ENCODE results near the gene ATP2A3.

ATP2A3 gene

DNA sequence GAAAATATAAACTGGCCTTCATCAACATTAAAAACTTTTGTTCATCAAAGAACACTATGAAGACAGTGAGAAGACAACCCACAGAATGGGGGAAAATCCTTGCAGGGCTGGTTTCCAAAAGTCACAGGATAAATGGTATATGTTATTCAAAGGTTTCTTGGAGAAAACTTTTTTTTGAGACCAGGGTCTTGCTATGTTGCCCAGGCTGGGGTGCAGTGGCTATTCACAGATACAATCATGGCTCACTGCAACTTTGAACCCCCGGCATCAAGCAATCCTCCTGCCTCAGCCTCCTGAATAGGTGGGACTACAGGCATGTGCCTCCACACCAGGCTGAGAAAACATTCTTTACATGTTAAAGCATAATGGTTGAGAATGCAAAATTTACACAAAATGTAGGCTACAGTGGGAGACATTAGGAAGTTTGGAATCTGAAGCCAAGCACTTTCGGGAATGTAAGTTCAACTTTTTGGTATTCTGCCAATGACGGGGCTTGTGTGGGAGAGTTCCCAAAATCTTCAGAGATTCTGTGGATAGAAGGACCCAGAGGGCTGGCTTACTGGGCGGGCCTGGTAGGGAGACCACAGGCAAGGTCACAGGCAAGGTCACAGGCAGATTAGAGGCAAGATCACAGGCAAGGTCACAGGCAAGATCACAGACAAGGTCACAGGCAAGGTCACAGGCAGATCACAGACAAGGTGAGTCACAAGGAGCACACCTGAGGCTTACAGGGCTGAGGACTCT lies 24.2 kb upstream of the ATP2A3 start:
- no peak overlapping the region for H3K4me2 ChIP-seq (ENCODE audit: low read depth, low read length, poor library complexity, severe bottlenecking)
- H3K36me3 ChIP-seq (ENCODE audit: insufficient read depth, low read length), result no peaks in the 10 kb centered on the region
- no peaks in the 10 kb centered on the region for H3K27me3 ChIP-seq (ENCODE audit: insufficient read depth, low read length, poor library complexity, severe bottlenecking)
- no peaks in the 10 kb centered on the region for H3K9me2 ChIP-seq (replicated peaks; ENCODE audit: low read depth, low read length)
- H3K9me3 ChIP-seq (ENCODE audit: insufficient read depth, low read depth, low read length), result no peaks in the 10 kb centered on the region
- H3K4me1 ChIP-seq (ENCODE audit: insufficient read depth, low read length, poor library complexity, severe bottlenecking), result peaks cover 7% of the 10 kb centered on the region
- H2AFZ ChIP-seq (ENCODE audit: low read length), result no peak overlapping the region
- no peaks in the 10 kb centered on the region for H3F3A ChIP-seq (ENCODE audit: low read depth)
- H3K4me3 ChIP-seq (ENCODE audit: low read length, poor library complexity, severe bottlenecking), result no peak overlapping the region
- H4K20me1 ChIP-seq (ENCODE audit: insufficient read depth, low read length, poor library complexity, severe bottlenecking), result no peaks in the 10 kb centered on the region
- H3K9ac ChIP-seq (ENCODE audit: low read depth, low read length, poor library complexity, severe bottlenecking), result no peak overlapping the region
- H3K79me2 ChIP-seq (ENCODE audit: insufficient read depth, low read length), result no peaks in the 10 kb centered on the region
- no peak for TF ChIP-seq EZH2phosphoT487 (IDR thresholded peaks at IDR 0.05; ENCODE audit: borderline replicate concordance)
- TF ChIP-seq, protein P1, sequence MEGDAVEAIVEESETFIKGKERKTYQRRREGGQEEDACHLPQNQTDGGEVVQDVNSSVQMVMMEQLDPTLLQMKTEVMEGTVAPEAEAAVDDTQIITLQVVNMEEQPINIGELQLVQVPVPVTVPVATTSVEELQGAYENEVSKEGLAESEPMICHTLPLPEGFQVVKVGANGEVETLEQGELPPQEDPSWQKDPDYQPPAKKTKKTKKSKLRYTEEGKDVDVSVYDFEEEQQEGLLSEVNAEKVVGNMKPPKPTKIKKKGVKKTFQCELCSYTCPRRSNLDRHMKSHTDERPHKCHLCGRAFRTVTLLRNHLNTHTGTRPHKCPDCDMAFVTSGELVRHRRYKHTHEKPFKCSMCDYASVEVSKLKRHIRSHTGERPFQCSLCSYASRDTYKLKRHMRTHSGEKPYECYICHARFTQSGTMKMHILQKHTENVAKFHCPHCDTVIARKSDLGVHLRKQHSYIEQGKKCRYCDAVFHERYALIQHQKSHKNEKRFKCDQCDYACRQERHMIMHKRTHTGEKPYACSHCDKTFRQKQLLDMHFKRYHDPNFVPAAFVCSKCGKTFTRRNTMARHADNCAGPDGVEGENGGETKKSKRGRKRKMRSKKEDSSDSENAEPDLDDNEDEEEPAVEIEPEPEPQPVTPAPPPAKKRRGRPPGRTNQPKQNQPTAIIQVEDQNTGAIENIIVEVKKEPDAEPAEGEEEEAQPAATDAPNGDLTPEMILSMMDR (conservative IDR thresholded peaks at IDR 0.05; ENCODE audit: low read length), result no peak

DNA sequence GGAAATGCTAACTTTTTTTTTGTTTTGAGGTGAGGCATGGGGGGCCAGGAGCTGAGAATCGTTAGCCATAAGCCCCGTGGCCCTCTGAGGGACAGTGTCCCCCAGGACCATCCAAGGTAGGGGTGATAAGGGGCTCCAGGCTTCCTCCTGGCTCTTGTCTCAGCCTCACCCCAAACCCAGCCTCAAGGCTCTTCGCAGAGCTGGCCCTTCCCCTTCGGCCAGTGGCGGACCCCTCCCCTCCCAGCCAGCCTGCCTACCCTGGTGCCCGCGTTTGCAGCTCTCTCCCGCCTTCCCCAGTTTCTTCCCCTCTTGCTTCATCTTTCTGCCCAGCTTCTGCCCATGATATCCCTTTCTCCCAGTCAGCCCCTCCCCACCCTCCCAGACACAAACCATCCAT lies 22.7 kb upstream of the ATP2A3 start:
- Histone ChIP-seq H3K4me3 (ENCODE audit: low read length, poor library complexity, severe bottlenecking) (no peak overlapping the region), H3K9ac (ENCODE audit: low read depth, low read length, poor library complexity, severe bottlenecking) (no peak overlapping the region), H3K79me2 (ENCODE audit: insufficient read depth, low read length) (no peaks in the 10 kb centered on the region), H3K9me3 (ENCODE audit: insufficient read depth, low read depth, low read length) (no peaks in the 10 kb centered on the region), H3K4me1 (ENCODE audit: insufficient read depth, low read length, poor library complexity, severe bottlenecking) (peaks cover 9% of the 10 kb centered on the region), H3K27me3 (ENCODE audit: insufficient read depth, low read length, poor library complexity, severe bottlenecking) (no peaks in the 10 kb centered on the region), H2AFZ (ENCODE audit: low read length) (no peak overlapping the region), H3K36me3 (ENCODE audit: insufficient read depth, low read length) (no peaks in the 10 kb centered on the region), H3F3A (ENCODE audit: low read depth) (no peaks in the 10 kb centered on the region), H4K20me1 (ENCODE audit: insufficient read depth, low read length, poor library complexity, severe bottlenecking) (no peaks in the 10 kb centered on the region), H3K9me2 (replicated peaks; ENCODE audit: low read depth, low read length) (no peaks in the 10 kb centered on the region), H3K4me2 (ENCODE audit: low read depth, low read length, poor library complexity, severe bottlenecking) (no peak overlapping the region)
- no peak for TF ChIP-seq EZH2phosphoT487 (IDR thresholded peaks at IDR 0.05; ENCODE audit: borderline replicate concordance)
- TF ChIP-seq, protein P1 (conservative IDR thresholded peaks at IDR 0.05; ENCODE audit: low read length), result no peak

DNA sequence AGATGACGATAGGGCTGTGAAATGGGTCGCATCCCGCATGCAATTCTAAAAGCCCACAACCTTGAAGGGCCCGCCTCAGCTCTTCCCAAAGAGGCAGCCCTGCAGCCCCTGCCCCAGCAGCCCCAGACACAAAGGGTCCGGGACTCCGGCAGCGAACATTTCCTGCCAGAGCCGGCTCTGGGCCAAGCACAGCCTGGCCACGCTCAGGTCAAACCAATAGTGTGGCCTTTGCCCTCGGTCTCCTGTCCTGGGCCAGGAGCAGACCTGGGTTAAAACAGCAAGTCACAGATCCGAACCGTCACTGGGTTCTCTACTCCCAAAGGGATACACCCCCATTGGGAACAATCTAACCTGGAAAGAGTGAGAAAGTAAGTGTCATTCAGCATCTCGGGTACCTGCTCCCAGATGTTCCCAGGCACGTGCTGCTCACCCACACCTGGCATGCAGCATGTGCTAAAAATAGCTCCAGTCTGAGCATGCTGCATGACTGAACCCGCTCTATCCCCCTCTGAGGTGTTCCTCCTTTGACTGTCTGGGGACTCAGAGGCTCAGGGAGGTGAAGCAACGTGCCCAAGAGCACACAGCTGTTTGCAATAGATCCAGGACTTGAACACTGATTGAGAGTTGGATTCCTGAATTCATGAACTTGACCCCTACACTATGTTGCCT lies 22.2 kb upstream of the ATP2A3 start:
- H3K4me2 ChIP-seq (ENCODE audit: low read depth, low read length, poor library complexity, severe bottlenecking), result no peak overlapping the region
- H3F3A ChIP-seq (ENCODE audit: low read depth), result no peaks in the 10 kb centered on the region

More for the DNA sequence above, 22.2 kb upstream of the ATP2A3 start:
- no peaks in the 10 kb centered on the region for H3K9me2 ChIP-seq (replicated peaks; ENCODE audit: low read depth, low read length)
- no peaks in the 10 kb centered on the region for H3K9me3 ChIP-seq (ENCODE audit: insufficient read depth, low read depth, low read length)
- no peak for TF ChIP-seq EZH2phosphoT487 (IDR thresholded peaks at IDR 0.05; ENCODE audit: borderline replicate concordance)
- TF ChIP-seq, protein P1 (conservative IDR thresholded peaks at IDR 0.05; ENCODE audit: low read length), result no peak
- H3K79me2 ChIP-seq (ENCODE audit: insufficient read depth, low read length), result no peaks in the 10 kb centered on the region
- no peak overlapping the region for H3K4me3 ChIP-seq (ENCODE audit: low read length, poor library complexity, severe bottlenecking)
- H3K36me3 ChIP-seq (ENCODE audit: insufficient read depth, low read length), result no peaks in the 10 kb centered on the region
- no peak overlapping the region for H2AFZ ChIP-seq (ENCODE audit: low read length)
- H4K20me1 ChIP-seq (ENCODE audit: insufficient read depth, low read length, poor library complexity, severe bottlenecking), result no peaks in the 10 kb centered on the region
- H3K9ac ChIP-seq (ENCODE audit: low read depth, low read length, poor library complexity, severe bottlenecking), result no peak overlapping the region
- peaks cover 9% of the 10 kb centered on the region for H3K4me1 ChIP-seq (ENCODE audit: insufficient read depth, low read length, poor library complexity, severe bottlenecking)
- H3K27me3 ChIP-seq (ENCODE audit: insufficient read depth, low read length, poor library complexity, severe bottlenecking), result no peaks in the 10 kb centered on the region
